NCI-H146 treated with DMSO at 0.1 percent for 48 hours (cell line): ENCODE measurements around the gene RNGTT.
"Not testable (repeated sequence)": the region's sequence is repeated elsewhere in the genome, so short reads cannot be mapped to it uniquely, and the experiment has no call there.

Experiments
- DNase-seq: peaks from one replicate; lab custom pipeline; 2025; ENCODE audit not compliant: unreplicated experiment; lab: John Stamatoyannopoulos, UW

RNGTT gene

DNA sequence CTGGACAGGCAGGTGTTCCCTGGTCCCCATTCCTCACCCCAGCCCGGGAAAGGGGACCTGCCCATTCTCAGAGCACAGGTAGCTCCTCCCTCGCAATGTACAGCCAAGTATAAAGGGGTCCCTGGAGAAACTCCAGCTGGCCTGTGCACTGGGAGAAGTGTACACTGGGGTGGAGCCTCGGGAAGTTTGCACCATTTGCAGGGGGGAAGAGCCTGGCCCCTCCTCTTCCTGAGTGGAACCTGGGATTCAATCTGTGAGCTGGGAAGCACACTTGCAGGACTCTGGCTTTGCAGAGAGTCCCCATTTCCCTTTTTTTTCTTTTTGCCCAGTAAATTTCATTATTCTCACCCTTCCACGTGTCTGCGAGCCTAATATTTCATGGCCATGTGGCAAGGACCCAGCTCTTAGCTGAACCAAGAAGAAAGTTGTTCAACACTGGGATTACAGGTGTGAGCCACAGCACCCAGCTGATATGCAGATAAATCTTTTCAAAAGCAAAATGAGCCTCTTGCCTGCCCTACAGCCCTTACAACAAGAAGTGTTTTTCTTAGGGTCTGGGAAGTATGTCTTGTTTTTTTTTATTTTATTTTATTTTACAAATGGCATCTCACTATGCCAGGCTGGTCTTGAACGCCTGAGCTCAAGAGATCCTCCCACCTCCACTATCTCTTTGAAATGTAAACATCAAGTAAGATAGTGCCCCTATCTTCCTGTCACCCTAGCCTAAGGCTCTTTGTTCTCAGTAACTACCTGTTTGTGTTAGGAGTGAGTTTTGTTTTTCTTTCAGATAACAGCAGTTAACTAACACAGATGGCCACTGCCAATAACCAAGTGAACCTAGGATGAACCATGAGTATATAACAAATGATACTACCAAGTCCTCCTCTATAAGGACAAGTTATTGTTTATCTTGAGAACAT, 9.3 kb upstream of the RNGTT start:
- DNase-seq: no peak

- no peak for DNase-seq
These were observed 6.9 kb upstream of the RNGTT start for GRCh38 chr6:88970301-88970700.

GRCh38 chr6:88969255-88969654, 5.8 kb upstream of the RNGTT start:
- DNase-seq: not testable (repeated sequence)

- DNase-seq: no peak
These were observed 4.5 kb upstream of the RNGTT start for GRCh38 chr6:88967891-88968290.

DNA sequence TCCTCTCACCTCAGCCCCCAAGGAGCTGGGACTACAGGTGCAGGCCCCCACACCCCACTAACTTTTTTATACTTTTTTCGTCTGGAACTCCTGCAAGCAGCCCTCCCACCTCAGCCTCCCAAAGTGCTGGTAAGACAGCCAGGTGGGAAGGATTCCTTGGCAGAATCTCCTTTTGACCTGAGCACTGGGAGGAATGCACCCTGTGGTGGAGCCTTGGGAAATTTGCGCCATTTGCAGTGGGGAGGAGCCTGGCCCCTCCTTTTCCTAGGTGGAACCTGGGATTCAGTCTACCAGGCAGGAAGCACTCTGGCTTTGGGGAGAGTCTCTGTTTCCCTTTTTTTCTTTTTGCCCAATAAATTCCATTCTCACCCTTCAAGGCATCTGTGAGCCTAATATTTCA, 2.3 kb upstream of the RNGTT start:
- no peak for DNase-seq

DNA sequence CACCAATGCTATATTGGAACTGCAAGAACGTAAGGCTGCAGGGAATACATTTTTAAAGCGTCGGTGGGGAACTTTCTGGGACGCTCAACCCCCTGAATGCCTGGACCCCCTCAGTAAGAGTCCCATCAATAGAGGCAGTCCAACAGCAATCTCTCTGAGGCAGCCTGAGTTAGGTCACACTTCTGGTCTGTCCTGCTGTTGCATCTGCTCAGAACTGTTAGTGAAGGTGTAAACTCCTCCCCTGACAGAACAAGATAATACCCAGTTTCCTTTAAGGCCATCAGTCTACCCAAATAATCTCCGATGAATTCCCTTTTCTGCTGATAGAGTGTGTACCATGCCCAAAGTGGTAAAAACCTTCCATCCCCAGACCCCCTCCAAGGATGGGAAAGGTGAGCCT, 1.1 kb upstream of the RNGTT start:
- DNase-seq: no peak

DNA sequence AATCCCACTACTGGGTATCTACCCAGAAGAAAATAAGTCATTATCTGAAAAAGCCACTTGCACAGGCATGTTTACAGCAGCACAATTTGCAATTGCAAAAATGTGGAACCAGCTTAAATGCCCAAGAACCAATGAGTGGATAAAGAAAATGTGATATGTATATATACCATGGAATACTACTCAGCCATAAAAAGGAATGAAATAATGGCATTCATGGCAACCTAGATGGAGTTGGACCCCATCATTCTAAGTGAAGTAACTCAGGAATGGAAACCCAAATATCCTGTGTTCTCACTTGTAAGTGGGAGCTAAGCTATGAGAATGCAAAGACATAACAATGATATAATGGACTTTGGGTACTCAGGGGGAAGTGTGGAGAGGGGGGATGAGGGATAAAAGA, 4.6 kb downstream of the RNGTT start:
- DNase-seq: no peak

- DNase-seq: no peak
These were observed 9.7 kb downstream of the RNGTT start for GRCh38 chr6:88953550-88954386.

DNA sequence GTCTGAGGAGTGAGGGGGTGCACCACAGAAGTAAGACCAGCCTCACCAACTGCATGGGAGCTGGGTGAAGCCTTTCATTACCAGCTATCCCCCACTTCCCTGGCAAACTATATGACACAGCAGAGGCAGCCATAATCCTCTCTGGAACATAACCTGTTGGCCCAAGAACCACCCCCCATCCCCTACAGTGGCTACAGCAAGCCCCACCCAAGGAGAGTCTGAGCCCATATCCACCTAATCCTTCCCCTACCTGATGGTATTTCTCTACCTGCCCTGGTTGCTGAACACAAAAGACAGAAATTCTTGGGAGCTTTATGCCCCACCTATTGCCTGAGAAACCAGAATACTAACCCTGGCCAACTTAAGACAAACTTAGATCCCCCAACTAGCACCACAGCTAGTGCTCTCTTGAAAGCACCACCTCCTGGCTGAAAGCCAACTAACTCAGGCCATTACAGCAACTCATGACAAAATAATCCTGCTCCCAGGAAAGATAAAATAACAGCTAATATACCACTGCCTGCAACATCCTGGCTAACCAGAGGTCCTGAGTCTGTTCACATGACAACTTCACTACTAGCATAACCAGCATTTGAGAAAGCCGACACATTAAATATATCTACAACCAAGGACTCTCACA, 11.2 kb downstream of the RNGTT start:
- DNase-seq: no peak

DNA sequence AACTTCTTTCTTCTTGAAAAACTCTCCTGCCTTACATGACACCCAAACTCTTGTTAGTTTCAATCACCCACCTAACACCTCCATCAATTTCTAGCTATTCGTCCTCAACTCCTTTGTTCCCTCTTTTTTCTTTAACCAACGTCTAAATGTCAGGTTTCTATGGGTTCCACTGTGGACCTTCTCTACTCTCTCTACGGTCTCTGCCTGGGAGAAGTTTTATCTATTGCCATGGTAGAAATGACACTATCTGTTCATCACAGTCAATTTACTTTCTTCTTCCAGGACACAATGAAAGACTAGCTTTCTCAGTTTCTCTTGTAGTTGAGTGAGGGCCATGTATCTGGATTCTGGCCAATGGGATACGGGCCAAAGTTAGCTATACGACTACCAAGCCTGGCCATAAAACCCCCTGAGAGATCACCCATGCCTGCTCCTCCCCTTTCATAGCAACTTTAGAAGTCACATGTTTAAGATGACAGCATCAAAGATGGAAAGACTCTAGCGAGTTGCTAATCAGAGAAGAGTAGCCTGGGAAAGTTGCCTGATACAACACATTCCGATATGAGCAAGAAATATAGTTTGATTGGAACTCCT, 17.9 kb downstream of the RNGTT start:
- no peak for DNase-seq

GRCh38 chr6:88933521-88933920, 29.9 kb downstream of the RNGTT start:
- no peak for DNase-seq

DNA sequence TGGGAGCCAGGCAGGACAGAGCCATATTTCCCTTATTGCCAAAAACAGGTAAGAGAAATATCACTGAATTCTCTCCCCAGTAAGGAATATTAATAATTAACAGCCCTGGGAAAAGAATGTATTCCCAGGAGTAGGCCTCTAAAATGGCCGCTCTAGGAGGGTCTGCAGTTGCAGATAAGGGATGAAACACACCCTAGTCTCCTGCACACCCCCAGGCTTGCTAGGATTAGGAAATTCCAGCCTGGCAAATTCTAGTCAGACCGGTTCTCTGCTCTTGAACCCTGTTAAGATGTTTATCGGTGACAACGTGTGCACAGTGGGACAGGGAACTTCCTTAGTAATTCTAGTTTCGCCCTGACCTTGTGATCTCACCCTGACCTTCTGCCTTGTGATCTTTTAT, 31.4 kb downstream of the RNGTT start:
- DNase-seq: not testable (repeated sequence)

- no peak for DNase-seq
These were observed 40.5 kb downstream of the RNGTT start for GRCh38 chr6:88922775-88923548.

DNA sequence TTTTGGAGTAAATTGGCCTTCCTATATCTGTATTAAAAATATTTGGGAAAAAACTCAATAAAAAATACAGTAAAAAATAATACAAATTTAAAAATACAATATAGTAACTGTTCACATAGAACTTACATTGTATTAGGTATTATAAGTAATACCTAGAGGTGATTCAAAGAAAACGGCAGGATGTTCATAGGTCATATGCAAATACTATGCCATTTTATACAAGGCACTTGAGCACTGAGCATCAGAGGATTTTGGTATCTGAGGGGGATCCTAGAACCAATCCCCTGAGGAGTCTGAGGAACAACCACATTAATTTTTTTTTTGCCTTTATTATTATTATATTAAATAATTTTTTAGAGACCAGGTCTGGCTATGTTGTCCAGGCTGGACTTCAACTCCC, 41.7 kb downstream of the RNGTT start:
- DNase-seq: no peak

GRCh38 chr6:88920774-88921733, 42.4 kb downstream of the RNGTT start:
- DNase-seq: no peak

GRCh38 chr6:88920088-88920487, 43.3 kb downstream of the RNGTT start:
- DNase-seq: no peak

DNA sequence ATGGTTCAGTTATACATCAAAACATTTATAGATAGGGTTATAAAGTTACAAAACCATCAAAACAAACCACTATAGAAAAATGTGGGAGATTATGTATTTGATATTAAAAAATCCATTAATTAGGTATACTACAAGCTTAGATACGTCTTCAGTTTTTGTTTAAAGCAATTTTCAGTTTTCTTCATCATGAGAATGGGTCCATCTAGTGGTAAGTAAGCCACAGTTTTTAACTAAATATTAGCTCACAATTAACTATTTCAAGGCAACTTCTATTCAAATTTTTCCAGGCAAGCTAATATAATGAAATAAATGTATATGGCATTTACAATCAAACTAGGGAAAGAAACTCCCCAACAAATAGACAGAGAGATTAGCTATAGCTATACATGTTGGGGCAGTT, 44.4 kb downstream of the RNGTT start:
- no peak for DNase-seq

- DNase-seq: no peak
These were observed 46.7 kb downstream of the RNGTT start for GRCh38 chr6:88916615-88917208.
